Heart right ventricle (tissue), 16 donors: Measurements from ENCODE around the gene OR13C8. TPM values are rescaled to one million over a fixed set of nuclear protein-coding genes. Genes with fewer than 3 reads are reported as not detected.

Source experiments
- ATAC-seq, 8 donors: fragments of 200-7000 bp; cut with Tn5 transposase; one replicate each; pipeline ENCODE4 v1.9.1; 2020; ENCODE audit warnings: mild to moderate bottlenecking in 8 of 8, moderate library complexity in 8 of 8, moderate number of reproducible peaks in 1 of 8
- DNase-seq, 2 donors: peaks; one replicate each; pipeline ENCODE4 v3.0.0-alpha.2; 2020
- H3K27ac ChIP-seq, 10 donors: fragments of 200-600 bp; sonication (generic) in 2 of 10; one replicate each; pipeline versions ENCODE4 v1.5.0 to v1.8.0; 2020 to 2022; ENCODE audit warnings: mild to moderate bottlenecking in 3 of 10
- H3K27me3 ChIP-seq, 7 donors: fragments of 200-600 bp; one replicate each; pipeline ENCODE4 v1.8.0; 2021 to 2022; ENCODE audit warnings: mild to moderate bottlenecking in 2 of 7
- H3K36me3 ChIP-seq, 9 donors: fragments of 200-600 bp; sonication (generic) in 1 of 9; one replicate each; pipeline versions ENCODE4 v1.5.0 to v1.8.0; 2020 to 2022; ENCODE audit warnings: mild to moderate bottlenecking in 2 of 9
- H3K4me1 ChIP-seq, 9 donors: fragments of 200-600 bp; sonication (generic) in 1 of 9; one replicate each; pipeline versions ENCODE4 v1.5.0 to v1.8.0; 2020 to 2022; ENCODE audit warnings: mild to moderate bottlenecking in 4 of 9
- H3K4me3 ChIP-seq, 10 donors: fragments of 200-600 bp; sonication (generic) in 2 of 10; one replicate each; pipeline versions ENCODE4 v1.5.0 to v1.8.0; 2020 to 2022; ENCODE audit warnings: mild to moderate bottlenecking in 7 of 10, moderate library complexity in 2 of 10
- H3K9me3 ChIP-seq, 11 donors: fragments of 200-600 bp in 10 of 11; sonication (generic) in 2 of 11; one replicate each; pipeline versions ENCODE4 v1.5.0 to v1.8.0; 2013 to 2022; ENCODE audit warnings: mild to moderate bottlenecking in 2 of 11, control low read depth in 1 of 11, moderate library complexity in 1 of 11
- WGBS, 2 donors: extraction: QIAGEN DNeasy Blood & Tissue Kit; methylation state at CpG; one replicate each; pipeline ENCODE4 v1.1.7; 2013; ENCODE audit warnings: inconsistent platforms in 1 of 2; 5-methylcytosine and 5-hydroxymethylcytosine counted together
- intact Hi-C, 10 donors: fragments of 100-400 bp; cut with DNase I; formaldehyde crosslinking; loops; one replicate each; pipeline versions ENCODE4 v1.11.1 to v1.14.2; 2022
- polyA plus RNA-seq, 2 donors: library from polyadenylated mRNA; stranded (reverse); fragments of 200-250 nt; gene quantifications; one replicate each; pipeline ENCODE4 v1.2.3, GENCODE V29; 2013
- total RNA-seq, 10 donors: library from RNA; stranded (reverse); fragmentation: NEBNext Ultra II Directional in 3 of 10; extraction: Animal tissue kit (Norgen Biotek cat#: 25700) in 3 of 10; gene quantifications; one replicate each; pipeline versions ENCODE4 v1.2.1 to v1.2.4, GENCODE V29; 2021 to 2023
- TF ChIP-seq, protein P1 (sequence below), 9 donors: fragments of 200-600 bp; sonication (generic) in 2 of 9; IDR thresholded peaks; one replicate each; pipeline versions ENCODE4 v1.5.0 to v1.8.0; 2021 to 2022; ENCODE audit warnings: antibody characterized with exemption in 9 of 9, mild to moderate bottlenecking in 5 of 9, moderate library complexity in 1 of 9
- donor health status: Arrhythmogenic right ventricular cardiomyopathy.
- donor health status: ischemic (EF 13 %, LVEDD 7.1; RV severe dilation, severe dysfunction).
- donor health status: healthy with polysubstance abuse.
- donor health status: DM: no; HTN: yes; CAD: no.
- donor health status: DM: no; HTN: no; CAD: no.
- donor health status: ischemic (EF 25% LVEDD 6.9; RV normal size, moderate dysfunction).
- donor health status: ischemic (EF 25% LVEDD 5.7; RV mildly dilated, moderate dysfunction).
- donor health status: healthy.
- donor health status: DM: yes; HTN: yes; CAD: no.
- donor health status: Ischemic cardiomyopathy.
- donor health status: ischemic (EF 35%, LVEDD 5.7; RV mildly dilated, moderate dysfunction).
- donor health status: nonischemic (EF 11% LVEDD 7.7; RV severe dilation, severe dysfunction).
- donor health status: DM: yes; HTN: yes; CAD: no.
- donor health status: PGD.
- donor health status: ischemic (EF 29% LVEDD 5.4; RV normal size, mild dysfunction).
- donor health status: nonischemic (EF 23%, LVEDD 6.1; RV moderate dilation, normal function).

Gene OR13C8
- total and polyA plus RNA-seq, 12 donors, result not detected

- Histone ChIP-seq H3K27ac (no peak overlapping the region), H3K36me3 (no peaks in the 10 kb centered on the region), H3K4me3 (no peak overlapping the region), H3K9me3 (peaks cover 0 to 9% (median 4%) of the 10 kb centered on the region in 11 donors), H3K4me1 (no peaks in the 10 kb centered on the region), H3K27me3 (no peaks in the 10 kb centered on the region)
- ATAC-seq, result no peak
- 42 to 64% methylated on average over 1 of the region's 1 CpG for WGBS, 2 donors
- TF ChIP-seq, protein P1, sequence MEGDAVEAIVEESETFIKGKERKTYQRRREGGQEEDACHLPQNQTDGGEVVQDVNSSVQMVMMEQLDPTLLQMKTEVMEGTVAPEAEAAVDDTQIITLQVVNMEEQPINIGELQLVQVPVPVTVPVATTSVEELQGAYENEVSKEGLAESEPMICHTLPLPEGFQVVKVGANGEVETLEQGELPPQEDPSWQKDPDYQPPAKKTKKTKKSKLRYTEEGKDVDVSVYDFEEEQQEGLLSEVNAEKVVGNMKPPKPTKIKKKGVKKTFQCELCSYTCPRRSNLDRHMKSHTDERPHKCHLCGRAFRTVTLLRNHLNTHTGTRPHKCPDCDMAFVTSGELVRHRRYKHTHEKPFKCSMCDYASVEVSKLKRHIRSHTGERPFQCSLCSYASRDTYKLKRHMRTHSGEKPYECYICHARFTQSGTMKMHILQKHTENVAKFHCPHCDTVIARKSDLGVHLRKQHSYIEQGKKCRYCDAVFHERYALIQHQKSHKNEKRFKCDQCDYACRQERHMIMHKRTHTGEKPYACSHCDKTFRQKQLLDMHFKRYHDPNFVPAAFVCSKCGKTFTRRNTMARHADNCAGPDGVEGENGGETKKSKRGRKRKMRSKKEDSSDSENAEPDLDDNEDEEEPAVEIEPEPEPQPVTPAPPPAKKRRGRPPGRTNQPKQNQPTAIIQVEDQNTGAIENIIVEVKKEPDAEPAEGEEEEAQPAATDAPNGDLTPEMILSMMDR (IDR thresholded peaks at IDR 0.05), result no peak
- intact Hi-C loops, result no loop called here
- no peak for DNase-seq
Observed at GRCh38 chr9:104564358-104564757, 4.6 kb upstream of the OR13C8 start.

GRCh38 chr9:104572612-104573011 is 3.6 kb downstream of the OR13C8 start:
- intact Hi-C loops, result no loop called here
- no peak for ATAC-seq
- no peak for DNase-seq
- Histone ChIP-seq H3K4me1 (no peaks in the 10 kb centered on the region), H3K27ac (no peak overlapping the region), H3K27me3 (no peaks in the 10 kb centered on the region), H3K4me3 (no peak overlapping the region), H3K36me3 (no peaks in the 10 kb centered on the region), H3K9me3 (peaks cover 0 to 28% (median 12%) of the 10 kb centered on the region in 11 donors)
- 62 to 82% methylated on average over 1 of the region's 1 CpG for WGBS, 2 donors
- TF ChIP-seq, protein P1 (IDR thresholded peaks at IDR 0.05), result no peak

DNA sequence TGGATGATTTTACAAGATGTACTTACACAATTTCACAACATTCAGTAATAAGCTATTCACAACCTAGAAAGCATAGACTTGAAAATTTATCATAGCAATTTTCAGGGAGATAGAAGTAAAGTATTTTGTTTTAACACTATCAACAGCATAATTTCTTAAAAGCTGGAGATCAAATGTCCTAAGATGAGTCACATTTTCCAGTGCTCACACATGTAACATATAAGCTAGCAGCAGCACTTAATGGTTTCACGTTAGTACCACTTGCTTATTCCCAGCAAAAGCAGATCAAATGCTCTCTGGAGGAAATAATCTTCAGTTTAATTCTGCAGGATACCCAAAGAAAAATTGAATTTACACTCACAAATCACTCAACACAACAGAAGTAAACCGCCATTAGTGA is 6.5 kb downstream of the OR13C8 start:
- intact Hi-C loops, result no loop called here
- no peak for DNase-seq

DNA sequence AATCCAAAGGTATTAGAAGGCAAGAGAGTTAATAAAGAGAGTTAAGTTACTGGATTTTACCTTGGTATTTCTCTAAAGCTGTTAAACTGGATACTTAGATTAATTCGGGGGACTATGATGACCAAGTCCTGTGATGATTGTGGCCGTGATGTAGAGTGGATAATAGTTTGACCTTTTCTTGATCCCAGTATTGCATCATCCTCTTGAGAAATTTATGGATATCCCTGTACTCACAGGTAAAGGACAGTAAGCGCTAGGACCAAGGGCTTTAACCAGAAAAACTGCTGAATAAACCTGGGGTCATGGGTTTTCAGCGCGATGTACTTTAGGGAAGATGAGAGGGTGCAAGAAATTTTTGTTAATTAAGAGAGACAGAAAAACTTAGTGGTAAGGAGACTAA is 8.3 kb downstream of the OR13C8 start:
- H3K27ac ChIP-seq, result no peak overlapping the region
- WGBS, 2 donors, result 81 to 87% methylated on average over 5 of the region's 5 CpGs
- no peak overlapping the region for H3K4me3 ChIP-seq
- H3K27me3 ChIP-seq, result no peaks in the 10 kb centered on the region
- DNase-seq, result no peak
- TF ChIP-seq, protein P1 (IDR thresholded peaks at IDR 0.05), result no peak
- intact Hi-C loops, result no loop called here
- no peaks in the 10 kb centered on the region for H3K4me1 ChIP-seq
- H3K9me3 ChIP-seq, result peaks cover 0 to 20% (median 6%) of the 10 kb centered on the region in 11 donors
- H3K36me3 ChIP-seq, result no peaks in the 10 kb centered on the region
- no peak for ATAC-seq

More for the DNA sequence above, 6.5 kb downstream of the OR13C8 start:
- Histone ChIP-seq H3K4me1 (no peaks in the 10 kb centered on the region), H3K9me3 (peaks cover 0 to 28% (median 12%) of the 10 kb centered on the region in 11 donors), H3K36me3 (no peaks in the 10 kb centered on the region), H3K27ac (no peak overlapping the region), H3K27me3 (no peaks in the 10 kb centered on the region), H3K4me3 (no peak overlapping the region)
- TF ChIP-seq, protein P1 (IDR thresholded peaks at IDR 0.05), result no peak
- WGBS, 2 donors, result 57 to 74% methylated on average over 2 of the region's 2 CpGs
- ATAC-seq, result no peak
